ENCODE measurements around the gene OR2T11. TPM values are rescaled to one million over a fixed set of nuclear protein-coding genes. Genes with fewer than 3 reads are reported as not detected.
"Not testable (repeated sequence)": the region's sequence is repeated elsewhere in the genome, so short reads cannot be mapped to it uniquely, and the experiment has no call there.

Gene OR2T11
- total RNA-seq, 1 donor from 2014 or later: not detected

- DNase-seq (ENCODE audit: missing footprints) (no peak), ATAC-seq (no peak)
- intact Hi-C loops (cut with DNase I): loop anchor here (2.0 kb wide), 1 partner anchor 184 kb away; no protein-coding TSS in a partner anchor
Observed at GRCh38 chr1:248625166-248625565, 9.7 kb downstream of the OR2T11 start.

- intact Hi-C loops (cut with DNase I): no loop called here
- no peak for ATAC-seq
- no peak for DNase-seq (ENCODE audit: missing footprints)
Observed at GRCh38 chr1:248622570-248623001, 12.3 kb downstream of the OR2T11 start.

- intact Hi-C loops (cut with DNase I): no loop called here
- DNase-seq (ENCODE audit: missing footprints): no peak
- no peak for ATAC-seq
Observed at GRCh38 chr1:248621770-248622169, 13.1 kb downstream of the OR2T11 start.

GRCh38 chr1:248618878-248619277 lies 16.0 kb downstream of the OR2T11 start:
- ATAC-seq (no peak), DNase-seq (ENCODE audit: missing footprints) (peak; percentile 62)
- intact Hi-C loops (cut with DNase I): no loop called here

GRCh38 chr1:248618119-248618518 lies 16.8 kb downstream of the OR2T11 start:
- intact Hi-C loops (cut with DNase I): no loop called here
- ATAC-seq (no peak), DNase-seq (ENCODE audit: missing footprints) (no peak)

- ATAC-seq (no peak), DNase-seq (ENCODE audit: missing footprints) (no peak)
- intact Hi-C loops (cut with DNase I): no loop called here
Observed at GRCh38 chr1:248613742-248614141, 21.1 kb downstream of the OR2T11 start.

- ATAC-seq: no peak
- DNase-seq (ENCODE audit: missing footprints): no peak
- intact Hi-C loops (cut with DNase I): no loop called here
Observed at GRCh38 chr1:248611883-248612414, 22.9 kb downstream of the OR2T11 start.

GRCh38 chr1:248610301-248610700 lies 24.6 kb downstream of the OR2T11 start:
- DNase-seq (ENCODE audit: missing footprints): no peak
- intact Hi-C loops (cut with DNase I): no loop called here
- no peak for ATAC-seq

GRCh38 chr1:248599396-248599795 lies 35.5 kb downstream of the OR2T11 start:
- DNase-seq (ENCODE audit: missing footprints) (no peak), ATAC-seq (no peak)
- intact Hi-C loops (cut with DNase I): no loop called here

GRCh38 chr1:248597589-248597988 lies 37.3 kb downstream of the OR2T11 start, which contains the start of gene OR2T10:
TSS of gene OR2T10 (minus strand) at chr1:248597700. CDS start at chr1:248593768, 3,932 bp downstream.
- DNase-seq (ENCODE audit: missing footprints) (no peak), ATAC-seq (no peak)
- intact Hi-C loops (cut with DNase I): no loop called here

- ATAC-seq (no peak), DNase-seq (ENCODE audit: missing footprints) (no peak)
- intact Hi-C loops (cut with DNase I): no loop called here
Observed at GRCh38 chr1:248596615-248597014, 38.3 kb downstream of the OR2T11 start.

- ATAC-seq: no peak
- intact Hi-C loops (cut with DNase I): no loop called here
- DNase-seq (ENCODE audit: missing footprints): no peak
Observed at GRCh38 chr1:248593226-248593625, 41.7 kb downstream of the OR2T11 start.

GRCh38 chr1:248592655-248593054 lies 42.2 kb downstream of the OR2T11 start:
- DNase-seq (ENCODE audit: missing footprints): no peak
- intact Hi-C loops (cut with DNase I): no loop called here

GRCh38 chr1:248590055-248590454 lies 44.8 kb downstream of the OR2T11 start:
- ATAC-seq (no peak), DNase-seq (ENCODE audit: missing footprints) (peak; percentile 62)
- intact Hi-C loops (cut with DNase I): no loop called here

More at GRCh38 chr1:248592655-248593054, 42.2 kb downstream of the OR2T11 start:
- no peak for ATAC-seq

GRCh38 chr1:248589334-248589733 lies 45.6 kb downstream of the OR2T11 start:
- no peak for ATAC-seq
- intact Hi-C loops (cut with DNase I): no loop called here

GRCh38 chr1:248585266-248585665 lies 49.6 kb downstream of the OR2T11 start:
- ATAC-seq: no peak
- intact Hi-C loops (cut with DNase I): no loop called here
- DNase-seq (ENCODE audit: missing footprints): no peak

More at GRCh38 chr1:248589334-248589733, 45.6 kb downstream of the OR2T11 start:
- DNase-seq (ENCODE audit: missing footprints): no peak

- intact Hi-C loops (cut with DNase I): no loop called here
- no peak for ATAC-seq
Observed at GRCh38 chr1:248576260-248576980, 58.5 kb downstream of the OR2T11 start.

GRCh38 chr1:248574657-248575056 lies 60.2 kb downstream of the OR2T11 start, which contains the start of gene OR2T34:
TSS of gene OR2T34 (minus strand) at chr1:248574757. CDS start at chr1:248574757, 0 bp downstream.
- DNase-seq (ENCODE audit: missing footprints); ATAC-seq: not testable (repeated sequence)

More at GRCh38 chr1:248576260-248576980, 58.5 kb downstream of the OR2T11 start:
- DNase-seq (ENCODE audit: missing footprints): no peak

GRCh38 chr1:248573856-248574255 lies 61.0 kb downstream of the OR2T11 start:
- intact Hi-C loops (cut with DNase I); ATAC-seq: not testable (repeated sequence)
- peak; percentile 56 for DNase-seq (ENCODE audit: missing footprints)

More at GRCh38 chr1:248574657-248575056, 60.2 kb downstream of the OR2T11 start, which contains the start of gene OR2T34:
- intact Hi-C loops (cut with DNase I): not testable (repeated sequence)

All from Right ventricle myocardium inferior (tissue), 1 donor.